ENCODE data around the gene TOP1. TPM values are rescaled to one million over a fixed set of nuclear protein-coding genes. Genes with fewer than 3 reads are reported as not detected.

The TOP1 gene
- polyA plus RNA-seq, 12 donors, result 50.6 to 75.8 (median 60.7) TPM; not detected in 1

- no peak for DNase-seq
Measured at GRCh38 chr20:41142919-41143318, 114.3 kb downstream of the TOP1 start.

GRCh38 chr20:41143354-41143753 is 114.7 kb downstream of the TOP1 start:
- no peak for DNase-seq

- DNase-seq, result no peak
Measured at GRCh38 chr20:41145317-41145716, 116.7 kb downstream of the TOP1 start.

DNA sequence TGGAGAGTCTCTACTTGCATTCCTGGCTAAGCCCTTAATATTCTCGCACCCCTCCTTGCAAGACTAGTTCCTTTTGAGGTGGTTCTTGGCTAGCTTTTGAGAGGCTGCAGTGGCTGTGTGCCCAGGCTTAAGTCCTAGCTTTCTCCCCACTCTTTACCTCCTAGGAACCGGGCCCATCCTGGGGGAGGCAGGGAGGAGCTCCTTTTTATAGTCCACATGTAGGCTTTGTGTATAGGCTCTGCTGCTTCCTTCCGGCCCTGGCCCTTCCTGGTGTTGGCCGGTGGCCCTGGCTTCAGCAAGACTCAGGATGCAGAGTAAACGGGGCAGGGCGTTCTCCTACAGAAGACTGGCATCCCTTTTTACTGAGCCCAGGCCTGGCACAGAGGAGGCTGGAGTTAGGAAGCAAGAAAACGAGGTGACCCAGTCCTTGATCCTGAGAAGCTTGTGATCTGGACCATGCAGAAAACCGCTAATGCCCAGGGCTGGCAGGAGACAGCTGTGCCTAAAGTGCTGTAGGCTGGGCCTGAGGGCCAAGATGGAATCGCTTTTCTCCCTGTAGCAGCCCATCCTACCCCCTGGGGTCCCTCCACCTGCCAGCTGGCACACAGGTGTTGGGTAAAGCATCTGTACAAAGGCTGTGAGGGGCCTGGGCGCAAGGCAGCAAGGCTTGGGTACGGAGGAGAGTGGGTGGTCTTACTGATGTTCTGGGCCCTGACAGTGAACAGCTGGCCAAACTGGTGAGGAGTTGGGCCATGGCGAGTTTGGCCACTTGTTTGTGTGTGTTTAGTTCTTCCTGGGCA is 117.4 kb downstream of the TOP1 start:
- no peak for DNase-seq

DNA sequence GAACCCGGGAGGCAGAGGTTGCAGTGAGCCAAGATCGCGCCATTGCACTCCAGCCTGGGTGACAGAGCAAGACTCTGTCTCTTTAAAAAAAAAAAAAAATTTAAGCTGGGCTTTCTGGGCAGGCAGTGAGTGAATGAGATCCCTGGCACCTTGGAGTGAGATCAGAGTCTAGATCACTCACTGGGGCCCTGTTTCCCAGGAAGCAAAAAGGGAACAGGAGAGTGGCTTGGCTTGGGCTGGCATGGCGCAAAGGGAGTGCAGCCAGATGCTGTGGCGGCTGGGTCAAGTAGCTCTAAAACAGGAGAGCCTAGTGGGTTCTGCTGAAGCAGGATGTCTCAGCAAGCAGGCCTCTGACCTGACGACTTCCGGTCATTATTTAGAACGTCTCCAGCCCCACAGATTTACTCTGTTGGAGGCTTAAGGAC is 119.2 kb downstream of the TOP1 start:
- no peak for DNase-seq

DNA sequence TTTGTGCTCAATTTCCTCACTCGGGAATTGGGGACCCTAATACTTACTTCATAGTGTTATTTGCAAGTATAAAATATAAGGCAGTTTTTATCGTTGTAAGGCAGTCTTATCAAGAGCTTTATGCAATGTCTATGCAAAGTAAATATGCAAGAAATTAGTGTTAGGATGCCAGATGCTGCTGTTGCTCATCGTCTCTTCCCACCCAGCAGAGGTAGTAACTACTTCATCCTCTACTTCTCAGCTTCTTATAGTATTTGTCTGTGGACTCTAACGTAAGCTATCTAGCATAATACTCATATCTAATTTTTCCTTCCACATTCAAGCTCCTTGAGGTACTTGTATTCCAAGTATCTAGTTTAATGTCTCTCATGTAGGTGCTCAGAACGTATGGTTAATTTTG is 120.3 kb downstream of the TOP1 start:
- DNase-seq, result no peak

- no peak for DNase-seq
Measured at GRCh38 chr20:41150664-41151063, 122.0 kb downstream of the TOP1 start.

DNA sequence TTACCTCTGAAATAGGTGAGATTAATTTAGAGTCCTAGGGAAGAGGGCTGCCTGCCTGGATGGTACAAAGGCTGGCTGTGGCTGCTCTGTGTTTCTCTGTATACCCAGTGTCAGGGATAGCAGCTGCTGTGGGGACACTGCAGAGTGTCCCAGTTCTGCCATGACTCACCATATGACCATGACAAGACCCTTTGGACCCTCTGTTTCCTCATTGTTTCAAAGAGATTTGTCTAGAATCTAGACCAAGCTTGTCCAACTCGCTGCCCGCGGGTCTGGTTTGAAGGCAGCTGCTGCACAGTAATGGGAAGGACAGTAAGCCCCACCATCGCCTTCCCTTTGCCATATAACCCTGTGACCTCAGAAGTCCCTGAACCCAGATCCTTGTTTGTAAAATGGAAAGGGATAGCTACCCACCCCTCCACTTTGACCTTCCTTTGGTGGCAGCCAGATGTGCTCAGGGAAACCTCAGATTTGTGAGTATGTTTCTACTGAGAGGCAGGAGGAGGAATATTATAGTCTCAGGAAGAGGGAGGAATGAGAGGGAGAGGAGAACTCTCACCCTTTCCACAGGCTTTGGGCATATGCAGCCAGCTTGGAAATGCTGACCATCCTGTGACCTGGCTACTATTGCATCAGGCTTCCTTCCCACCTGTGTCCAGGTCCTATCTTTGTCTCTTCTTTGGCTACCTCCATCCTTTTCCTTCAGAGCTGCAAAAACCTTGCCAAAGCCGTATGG is 122.7 kb downstream of the TOP1 start:
- DNase-seq, result no peak

DNA sequence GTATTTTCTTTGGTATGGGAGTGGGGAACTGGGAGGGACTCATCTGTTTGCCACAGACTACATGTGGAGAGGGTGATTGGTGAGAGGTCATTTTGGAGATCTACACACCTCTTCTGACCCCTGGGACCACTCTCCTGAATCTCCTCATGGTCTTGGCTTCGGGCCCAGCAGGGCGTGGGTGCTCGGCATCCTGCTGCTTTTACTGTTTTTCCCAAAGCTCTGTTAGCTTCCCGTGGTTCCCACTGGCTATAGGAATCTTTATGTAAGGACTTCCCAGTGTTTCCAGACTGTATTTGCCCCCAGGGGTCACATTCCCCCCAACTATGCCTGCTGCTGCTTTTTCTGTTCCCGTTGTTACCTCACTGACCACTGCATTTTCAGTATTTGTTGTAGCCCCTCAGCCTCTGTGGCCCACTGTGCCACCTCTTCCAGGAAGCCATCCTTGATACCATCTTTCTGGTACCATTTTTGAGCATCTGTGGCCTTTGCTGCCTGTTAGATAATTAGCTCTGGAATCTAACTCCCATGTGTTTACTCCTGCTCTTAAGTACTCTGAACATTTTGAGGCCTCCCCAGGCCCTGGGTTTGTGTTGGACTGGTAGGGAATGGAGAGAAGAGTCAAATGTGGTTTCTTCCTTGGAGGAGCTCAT is 123.6 kb downstream of the TOP1 start:
- DNase-seq, result no peak

- DNase-seq, result no peak
Measured at GRCh38 chr20:41154436-41155176, 126.0 kb downstream of the TOP1 start.

GRCh38 chr20:41155261-41155660 is 126.6 kb downstream of the TOP1 start:
- no peak for DNase-seq

- no peak for DNase-seq
Measured at GRCh38 chr20:41158082-41158625, 129.5 kb downstream of the TOP1 start.

- DNase-seq, result no peak
Measured at GRCh38 chr20:41159547-41159946, 130.9 kb downstream of the TOP1 start.

GRCh38 chr20:41160686-41161085 is 132.1 kb downstream of the TOP1 start:
- no peak for DNase-seq

DNA sequence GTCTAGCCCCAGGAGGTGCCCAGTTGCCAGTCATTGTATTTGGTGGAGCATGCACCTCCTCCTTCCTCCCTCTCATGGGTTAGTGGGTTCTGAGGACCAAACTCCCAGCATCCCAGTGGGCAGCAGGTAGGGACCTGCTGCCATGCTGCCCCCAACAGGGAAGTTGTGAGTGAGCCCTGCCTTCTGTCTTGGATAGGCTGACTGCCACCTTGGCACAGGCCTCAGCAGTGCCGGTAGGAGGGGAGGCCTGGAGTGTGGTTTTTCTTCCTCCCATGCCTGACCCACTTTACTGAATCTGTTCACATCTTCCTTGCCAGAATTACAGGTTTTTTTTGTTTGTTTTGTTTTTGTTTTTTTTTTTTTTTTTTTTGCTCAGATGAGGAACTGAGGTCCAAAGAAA is 133.3 kb downstream of the TOP1 start:
- no peak for DNase-seq

DNA sequence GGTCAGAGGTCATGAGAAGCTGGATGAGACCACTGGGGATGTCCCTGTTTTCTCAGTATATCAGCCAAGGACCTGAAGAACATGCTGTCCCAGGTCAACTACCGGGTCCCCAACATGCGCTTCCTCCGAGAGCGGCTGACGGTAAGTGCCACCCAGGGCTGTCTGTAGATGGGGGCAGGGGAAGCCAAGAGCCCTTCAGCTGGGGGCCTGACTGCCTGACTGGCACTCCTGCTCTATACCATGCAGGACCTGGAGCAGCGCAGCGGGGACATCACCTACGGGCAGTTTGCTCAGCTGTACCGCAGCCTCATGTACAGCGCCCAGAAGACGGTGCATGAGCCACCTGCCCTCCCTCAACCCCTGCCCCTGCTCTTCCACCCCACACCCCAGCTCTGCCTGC is 133.8 kb downstream of the TOP1 start:
- no peak for DNase-seq

DNA sequence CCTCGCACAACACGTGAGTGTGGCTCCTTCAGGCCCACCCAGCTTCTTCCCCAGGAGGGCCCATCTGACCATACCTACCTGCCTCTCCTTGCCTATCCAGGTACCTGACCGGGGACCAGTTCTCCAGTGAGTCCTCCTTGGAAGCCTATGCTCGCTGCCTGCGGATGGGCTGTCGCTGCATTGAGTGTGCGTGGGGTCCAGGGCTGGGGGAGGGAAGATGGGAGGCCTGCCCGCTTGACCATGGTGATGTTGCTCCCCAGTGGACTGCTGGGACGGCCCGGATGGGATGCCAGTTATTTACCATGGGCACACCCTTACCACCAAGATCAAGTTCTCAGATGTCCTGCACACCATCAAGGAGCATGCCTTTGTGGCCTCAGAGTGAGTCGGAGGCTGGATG is 135.2 kb downstream of the TOP1 start:
- DNase-seq, result no peak

GRCh38 chr20:41165001-41165882 is 136.6 kb downstream of the TOP1 start:
- no peak for DNase-seq

DNA sequence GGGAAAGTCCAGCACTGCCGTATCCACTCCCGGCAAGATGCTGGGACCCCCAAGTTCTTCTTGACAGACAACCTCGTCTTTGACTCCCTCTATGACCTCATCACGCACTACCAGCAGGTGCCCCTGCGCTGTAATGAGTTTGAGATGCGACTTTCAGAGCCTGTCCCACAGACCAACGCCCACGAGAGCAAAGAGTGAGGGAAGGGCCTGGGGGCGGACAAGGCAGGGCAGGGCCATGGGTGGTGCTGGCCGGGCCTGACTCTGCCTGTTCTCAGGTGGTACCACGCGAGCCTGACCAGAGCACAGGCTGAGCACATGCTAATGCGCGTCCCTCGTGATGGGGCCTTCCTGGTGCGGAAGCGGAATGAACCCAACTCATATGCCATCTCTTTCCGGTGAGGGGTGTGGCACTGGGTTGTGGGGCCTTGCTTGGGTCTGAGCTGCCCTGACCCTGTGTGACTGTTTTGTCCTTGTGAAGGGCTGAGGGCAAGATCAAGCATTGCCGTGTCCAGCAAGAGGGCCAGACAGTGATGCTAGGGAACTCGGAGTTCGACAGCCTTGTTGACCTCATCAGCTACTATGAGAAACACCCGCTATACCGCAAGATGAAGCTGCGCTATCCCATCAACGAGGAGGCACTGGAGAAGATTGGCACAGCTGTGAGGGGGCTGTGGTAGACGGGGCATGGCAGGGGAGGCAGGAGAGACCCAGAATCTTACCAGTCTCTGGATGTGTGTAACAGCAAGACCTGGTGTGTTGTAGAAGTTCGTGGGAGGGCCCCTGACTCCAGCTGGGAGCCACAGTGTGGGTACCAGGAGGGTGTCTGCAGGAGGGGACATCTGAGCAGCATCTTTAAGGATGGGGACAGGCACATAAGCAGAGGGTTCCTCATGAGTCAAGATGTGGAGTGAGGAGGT is 137.8 kb downstream of the TOP1 start:
- DNase-seq, result no peak

- no peak for DNase-seq
Measured at GRCh38 chr20:41167118-41167470, 138.5 kb downstream of the TOP1 start.

Measured in muscle of arm (tissue), 12 donors.